Activated naive CD4-positive, alpha-beta T cell treated with anti-CD3 and anti-CD28 coated beads, Interleukin-2, amount 50 U/mL, for 72 hours (primary cell): ENCODE results near the gene KLK11. TPM values are rescaled to one million over a fixed set of nuclear protein-coding genes. Genes with fewer than 3 reads are reported as not detected.

ENCODE experiments used
- ATAC-seq, 2 donors: fragments of 150-1000 bp; cut with Tn5 transposase; 2 replicates each; pipeline ENCODE4 v1.10.0; 2021; ENCODE audit warnings: mild to moderate bottlenecking in 2 of 2, moderate library complexity in 2 of 2
- DNase-seq, 2 donors: peaks; one replicate each; pipeline ENCODE4 v3.0.0; 2021 to 2022; ENCODE audit warnings: low spot score in 2 of 2
- H3K27ac Mint-ChIP-seq, 2 donors: one replicate each; pipeline ENCODE4 v1.8.0; 2022; ENCODE audit warnings: mild to moderate bottlenecking in 2 of 2, mixed read lengths in 2 of 2
- H3K36me3 Mint-ChIP-seq, 2 donors: one replicate each; pipeline ENCODE4 v1.8.0; 2022; ENCODE audit warnings: mixed read lengths in 2 of 2
- H3K9me3 Mint-ChIP-seq, 2 donors: one replicate each; pipeline ENCODE4 v1.8.0; 2022; ENCODE audit warnings: mixed read lengths in 2 of 2
- total RNA-seq, 2 donors: library from RNA; stranded (reverse); gene quantifications; one replicate each; pipeline ENCODE4 v1.2.3, GENCODE V29; 2022

The KLK11 gene
- total RNA-seq, 2 donors from 2014 or later: not detected

DNA sequence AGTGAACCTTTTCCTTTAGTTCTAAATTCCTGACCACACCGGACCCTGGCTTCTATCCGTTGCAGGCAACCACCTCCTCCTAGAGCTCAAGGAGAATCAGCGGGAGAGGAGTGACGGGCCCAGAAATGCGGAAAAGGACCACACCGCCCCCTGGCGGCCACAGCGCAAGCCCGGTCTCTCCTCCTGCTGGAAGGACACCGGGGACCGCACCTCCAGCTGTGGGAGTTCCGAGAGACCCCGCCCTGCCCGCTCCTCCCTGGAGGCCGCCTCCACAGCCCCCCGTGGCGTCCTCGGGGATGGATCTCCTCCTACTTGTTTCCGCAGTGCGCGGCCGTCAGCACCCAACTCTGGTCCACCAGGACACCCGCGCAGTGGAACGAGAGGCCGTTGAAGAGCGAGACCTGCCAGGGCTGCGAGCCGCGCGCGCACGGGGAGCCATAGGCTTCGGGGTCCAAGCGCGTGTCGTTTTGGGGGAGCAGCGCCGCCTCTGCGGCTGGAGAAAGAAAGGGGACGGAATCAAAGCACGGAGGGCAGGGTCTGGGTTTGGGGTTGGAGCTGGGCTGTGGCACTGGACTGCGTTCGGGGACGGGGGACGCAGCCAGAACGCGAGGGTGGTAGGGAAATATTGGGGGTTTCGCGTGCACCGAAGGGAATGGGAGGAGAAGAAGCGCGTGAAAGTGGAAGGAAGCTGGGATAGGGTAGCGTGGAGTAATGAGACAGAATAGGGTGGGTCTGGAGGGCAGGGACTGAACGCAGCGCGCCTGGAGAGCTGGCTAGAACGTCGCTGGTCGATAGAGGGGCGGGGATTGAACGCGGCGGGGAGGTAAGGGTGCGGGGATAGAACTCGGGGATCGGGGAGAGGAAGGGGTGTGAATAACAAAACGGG lies 9.4 kb downstream of the KLK11 start:
- DNase-seq: peak in 1 of 2 donors; percentile 72
- H3K9me3 Mint-ChIP-seq: no peaks in the 10 kb centered on the region
- peak; percentile 59 to 77 for ATAC-seq
- H3K36me3 Mint-ChIP-seq: peaks cover 0 to 5% of the 10 kb centered on the region in 2 donors
- H3K27ac Mint-ChIP-seq: no peak overlapping the region

DNA sequence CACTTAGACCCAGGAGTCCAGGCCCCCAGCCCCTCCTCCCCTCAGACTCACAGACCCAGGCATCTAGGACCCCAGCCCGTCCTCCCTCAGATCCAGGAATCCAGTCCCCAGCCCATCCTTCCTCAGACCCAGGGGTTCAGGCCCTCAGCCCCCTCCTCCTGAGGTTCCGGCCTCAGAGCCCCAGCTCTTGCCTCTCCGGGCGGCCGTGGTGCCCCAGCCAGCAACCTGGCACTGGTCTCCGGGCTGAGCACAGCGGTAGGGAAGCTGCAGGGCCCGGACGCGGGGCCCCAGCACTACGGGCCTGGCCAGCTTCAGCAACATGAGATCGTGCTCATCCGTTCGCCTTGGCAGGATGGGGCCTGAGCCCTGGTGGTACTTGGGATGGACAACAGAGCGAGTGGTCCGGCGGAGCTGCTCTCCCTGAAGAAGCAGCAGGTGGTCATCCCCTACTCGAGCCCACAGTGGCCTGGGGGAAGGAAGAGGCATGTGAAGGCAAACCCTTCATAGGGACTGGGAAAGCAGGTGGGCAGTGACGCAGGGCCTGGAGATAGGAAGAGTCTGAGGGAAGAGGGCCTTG lies 10.6 kb downstream of the KLK11 start:
- ATAC-seq (no peak), DNase-seq (no peak)
- Mint-ChIP-seq H3K36me3 (peaks cover 0 to 5% of the 10 kb centered on the region in 2 donors), H3K9me3 (no peaks in the 10 kb centered on the region), H3K27ac (no peak overlapping the region)

GRCh38 chr19:51014242-51014641 lies 12.2 kb downstream of the KLK11 start:
- no peak overlapping the region for H3K27ac Mint-ChIP-seq
- ATAC-seq (no peak), DNase-seq (no peak)
- H3K36me3 Mint-ChIP-seq: peaks cover 0 to 5% of the 10 kb centered on the region in 2 donors
- H3K9me3 Mint-ChIP-seq: no peaks in the 10 kb centered on the region

GRCh38 chr19:51012661-51013190 lies 13.7 kb downstream of the KLK11 start:
- no peak for ATAC-seq
- DNase-seq: no peak
- Mint-ChIP-seq H3K27ac (no peak overlapping the region), H3K9me3 (no peaks in the 10 kb centered on the region), H3K36me3 (no peaks in the 10 kb centered on the region)

- H3K36me3 Mint-ChIP-seq: no peaks in the 10 kb centered on the region
- peak overlapping the region in 1 of 2 donors; percentile 38 for H3K27ac Mint-ChIP-seq
- no peak for DNase-seq
- ATAC-seq: no peak
- no peaks in the 10 kb centered on the region for H3K9me3 Mint-ChIP-seq
Measured at GRCh38 chr19:51010066-51010795, 16.2 kb downstream of the KLK11 start.

GRCh38 chr19:51009061-51009891 lies 17.1 kb downstream of the KLK11 start:
- peak in 1 of 2 donors; percentile 56 for ATAC-seq
- Mint-ChIP-seq H3K9me3 (no peaks in the 10 kb centered on the region), H3K36me3 (no peaks in the 10 kb centered on the region), H3K27ac (peak overlapping the region in 1 of 2 donors; percentile 42)
- no peak for DNase-seq

DNA sequence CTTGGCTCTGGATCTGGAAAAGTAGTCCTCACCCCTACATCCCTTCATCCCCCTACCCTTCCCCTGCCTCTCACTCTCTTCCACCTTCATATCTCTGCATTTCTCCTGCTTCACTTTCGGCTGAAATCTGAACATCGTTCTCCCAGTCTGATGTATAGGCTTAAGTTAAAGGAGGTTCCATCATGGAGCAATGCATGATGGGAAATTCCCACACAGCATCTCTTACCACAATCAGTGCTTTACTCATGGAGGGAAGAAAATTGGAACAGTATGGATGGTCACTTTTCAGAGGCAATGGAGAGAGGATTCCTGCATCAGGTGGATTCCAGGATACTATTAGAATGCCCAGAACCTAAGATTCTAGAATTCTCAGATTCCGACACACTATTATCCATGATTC lies 18.9 kb downstream of the KLK11 start:
- DNase-seq (no peak), ATAC-seq (no peak)
- H3K36me3 Mint-ChIP-seq: no peaks in the 10 kb centered on the region
- H3K27ac Mint-ChIP-seq: no peak overlapping the region
- H3K9me3 Mint-ChIP-seq: no peaks in the 10 kb centered on the region

DNA sequence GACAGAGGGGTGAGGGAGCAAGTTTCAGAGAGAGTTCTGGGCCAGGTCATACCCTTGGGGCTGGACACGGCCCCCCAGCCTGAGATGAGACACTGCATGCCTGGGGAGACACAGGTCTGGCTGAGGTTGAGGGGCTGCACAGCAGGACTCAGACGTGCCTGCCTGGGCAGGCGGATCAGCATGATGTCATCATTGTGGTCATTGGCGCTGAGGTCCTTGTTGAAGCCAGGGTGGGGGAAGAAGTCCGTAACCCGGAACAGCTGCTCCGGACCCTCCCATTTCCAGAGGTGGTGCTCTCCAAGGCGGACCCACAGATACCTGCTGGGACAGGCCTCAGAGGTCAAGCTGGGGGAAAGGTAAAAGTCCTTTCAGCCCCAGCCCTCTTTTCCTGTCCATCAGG lies 20.0 kb downstream of the KLK11 start:
- Mint-ChIP-seq H3K9me3 (no peaks in the 10 kb centered on the region), H3K36me3 (no peaks in the 10 kb centered on the region), H3K27ac (no peak overlapping the region)
- ATAC-seq: no peak
- no peak for DNase-seq

- ATAC-seq (no peak), DNase-seq (no peak)
- Mint-ChIP-seq H3K27ac (no peak overlapping the region), H3K9me3 (no peaks in the 10 kb centered on the region), H3K36me3 (no peaks in the 10 kb centered on the region)
Measured at GRCh38 chr19:51005248-51005647, 21.2 kb downstream of the KLK11 start.

DNA sequence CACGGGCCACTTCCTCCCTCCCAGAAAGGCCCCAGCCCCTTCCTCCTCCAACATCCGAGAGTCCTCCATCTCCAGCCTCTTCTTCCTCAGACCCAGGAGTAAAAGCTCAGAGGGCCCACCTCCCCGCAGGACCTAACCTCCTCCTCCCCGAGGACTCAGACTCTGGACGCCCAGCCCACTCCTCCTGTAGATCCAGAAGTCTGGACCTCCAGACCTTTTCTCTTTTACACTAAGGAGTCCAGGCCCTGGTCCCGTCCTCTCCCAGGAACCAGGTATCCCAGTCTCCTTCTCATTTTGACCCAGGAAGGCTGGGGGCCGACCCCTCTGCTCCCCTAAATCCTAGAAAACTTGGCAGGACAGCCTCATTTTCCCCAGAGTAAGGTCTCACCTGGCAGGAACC lies 23.1 kb downstream of the KLK11 start:
- Mint-ChIP-seq H3K9me3 (no peaks in the 10 kb centered on the region), H3K36me3 (no peaks in the 10 kb centered on the region), H3K27ac (peak overlapping the region in 1 of 2 donors; percentile 36)
- no peak for ATAC-seq
- no peak for DNase-seq

DNA sequence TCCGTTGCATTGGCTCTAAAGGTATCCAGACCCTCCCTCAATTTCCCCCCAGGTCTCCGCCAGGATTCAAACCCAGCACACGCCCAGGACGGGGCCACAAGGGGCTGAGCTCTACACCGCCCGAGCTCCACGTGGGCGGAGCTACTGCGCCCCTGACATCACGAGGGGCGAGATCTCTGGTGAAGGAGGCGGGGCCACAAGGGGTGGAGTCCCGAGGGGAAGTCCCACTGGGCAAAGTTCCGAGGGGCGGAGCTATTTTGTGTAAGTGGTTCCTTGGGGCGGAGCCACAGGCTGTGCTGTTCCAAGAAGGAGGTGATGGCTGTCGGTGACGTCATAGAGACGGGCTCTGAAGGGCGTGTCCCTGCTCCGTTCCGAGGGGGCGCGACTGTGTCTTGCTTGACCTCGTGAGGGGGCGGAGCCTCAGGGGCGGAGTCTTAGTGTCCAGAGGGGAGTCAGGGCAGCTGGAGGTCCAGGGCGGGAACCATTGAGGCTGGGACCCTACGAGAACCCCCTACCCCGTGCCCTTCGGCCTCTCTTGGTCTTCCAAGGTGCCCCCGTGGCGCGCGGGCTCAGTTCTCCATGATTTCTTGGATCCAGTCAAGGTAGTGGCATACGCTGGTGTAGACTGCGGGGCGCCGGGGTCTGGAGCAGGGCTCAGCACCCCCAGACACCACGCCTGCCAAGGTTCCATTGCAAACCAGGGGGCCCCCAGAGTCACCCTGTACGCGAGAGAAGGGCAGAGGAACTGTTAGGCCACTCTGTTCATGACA lies 23.7 kb downstream of the KLK11 start:
- H3K9me3 Mint-ChIP-seq: no peaks in the 10 kb centered on the region
- ATAC-seq: peak in 1 of 2 donors; percentile 63
- peak in 1 of 2 donors; percentile 26 for DNase-seq
- no peaks in the 10 kb centered on the region for H3K36me3 Mint-ChIP-seq
- peak overlapping the region in 1 of 2 donors; percentile 36 for H3K27ac Mint-ChIP-seq

- DNase-seq: no peak
- no peak for ATAC-seq
- H3K36me3 Mint-ChIP-seq: no peaks in the 10 kb centered on the region
- H3K27ac Mint-ChIP-seq: no peak overlapping the region
- no peaks in the 10 kb centered on the region for H3K9me3 Mint-ChIP-seq
Measured at GRCh38 chr19:51002089-51002532, 24.3 kb downstream of the KLK11 start.

DNA sequence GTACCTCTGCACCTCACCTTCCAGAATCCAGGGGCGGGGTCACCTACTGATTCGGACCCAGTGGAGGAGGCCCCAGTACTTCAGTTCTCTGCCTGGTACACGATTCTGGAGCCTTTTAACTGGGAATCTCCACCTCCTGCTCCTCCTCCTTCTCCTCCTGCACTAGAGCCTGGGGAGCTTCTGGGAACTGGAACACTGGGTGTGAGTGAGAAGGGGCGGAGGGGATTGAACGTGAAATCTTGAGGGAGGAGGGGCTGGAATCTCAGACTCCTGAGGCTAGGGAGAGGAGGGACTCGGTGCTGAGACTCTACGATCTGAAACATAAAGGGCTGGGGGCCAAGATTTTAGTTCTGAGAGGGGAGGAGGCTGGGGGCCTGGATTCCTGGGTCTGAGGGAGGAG lies 24.9 kb downstream of the KLK11 start, which contains the start of gene KLK8:
Gene KLK8 (minus strand): TSS at position 90 of the 400 bp plus-strand sequence. CDS start 437 bp downstream, outside the sequence.
- H3K27ac Mint-ChIP-seq: no peak within 1 kb of the TSS
- H3K9me3 Mint-ChIP-seq: no peaks in the 10 kb centered on the region
- ATAC-seq (no peak), DNase-seq (no peak)
- H3K36me3 Mint-ChIP-seq: no peaks in the 10 kb centered on the region

- no peak overlapping the region for H3K27ac Mint-ChIP-seq
- H3K9me3 Mint-ChIP-seq: no peaks in the 10 kb centered on the region
- no peaks in the 10 kb centered on the region for H3K36me3 Mint-ChIP-seq
- DNase-seq (no peak), ATAC-seq (no peak)
Measured at GRCh38 chr19:51000981-51001380, 25.4 kb downstream of the KLK11 start.

DNA sequence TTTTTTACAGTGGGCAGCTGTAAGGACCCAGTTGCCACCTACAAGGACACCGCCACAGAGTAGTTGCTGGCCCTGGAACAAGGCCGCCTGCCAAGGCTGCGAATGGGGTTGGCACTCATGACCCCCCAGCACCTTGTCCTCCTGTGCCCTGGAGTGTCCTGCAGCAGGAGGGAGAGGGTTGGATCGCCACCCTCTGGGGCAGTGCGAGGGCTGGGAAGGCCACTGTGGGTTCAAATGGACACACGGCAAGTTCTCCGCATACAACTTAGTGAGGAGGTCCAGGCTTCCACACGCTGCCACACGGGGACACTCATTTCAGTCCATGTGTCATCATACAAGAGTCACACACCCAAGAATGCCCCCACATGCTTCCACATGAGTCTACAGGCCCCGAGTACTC lies 26.0 kb downstream of the KLK11 start:
- no peak for ATAC-seq
- no peak for DNase-seq
- Mint-ChIP-seq H3K27ac (no peak overlapping the region), H3K36me3 (no peaks in the 10 kb centered on the region), H3K9me3 (no peaks in the 10 kb centered on the region)
